Measurements from ENCODE around the gene EEF1AKMT1. TPM values are rescaled to one million over a fixed set of nuclear protein-coding genes. Genes with fewer than 3 reads are reported as not detected.

The EEF1AKMT1 gene
- total and polyA plus RNA-seq, 2 experiments from 2014 or later, result 13.7 to 23.1 TPM

GRCh38 chr13:20778311-20778710, 4.5 kb upstream of the EEF1AKMT1 start:
- 98 to 100% methylated on average over 1 of the region's 1 CpG for WGBS, 2 experiments (ENCODE audit: low coverage in 1 of 2, low lambda C conversion rate in 2 of 2, missing lambda C conversion rate in 2 of 2)
- no peaks in the 10 kb centered on the region for H3K79me2 ChIP-seq (ENCODE audit: insufficient read depth)

GRCh38 chr13:20776751-20777150, 3.0 kb upstream of the EEF1AKMT1 start:
- Histone ChIP-seq H3K4me2 (ENCODE audit: unreplicated experiment) (no peak overlapping the region), H3K9ac (no peak overlapping the region), H3K4me3 (no peak overlapping the region), H3K27me3 (replicated peaks; ENCODE audit: insufficient read depth) (no peaks in the 10 kb centered on the region), H3F3A (ENCODE audit: insufficient read depth) (0 out of 2 replicates have a peak, but pooled peaks cover 9% of the 10 kb centered on the region), H4K20me1 (ENCODE audit: insufficient read depth) (no peaks in the 10 kb centered on the region), H3K9me2 (ENCODE audit: insufficient read depth) (no peaks in the 10 kb centered on the region), H3K36me3 (ENCODE audit: low read depth) (no peaks in the 10 kb centered on the region), H3K4me1 (ENCODE audit: insufficient read depth) (peaks cover 8% of the 10 kb centered on the region; the same call in 1 of the 2 replicates), H2AFZ (no peak overlapping the region), H3K9me3 (ENCODE audit: low read depth) (no peaks in the 10 kb centered on the region), H3K27ac (no peak overlapping the region), H3K79me2 (ENCODE audit: insufficient read depth) (peaks cover 9% of the 10 kb centered on the region)
- WGBS, 2 experiments (ENCODE audit: low coverage in 1 of 2, low lambda C conversion rate in 2 of 2, missing lambda C conversion rate in 2 of 2), result 100% methylated on average over 1 of the region's 1 CpG
- TF ChIP-seq EZH2 (IDR thresholded peaks at IDR 0.05; ENCODE audit: insufficient read depth, poor library complexity, severe bottlenecking) (no peak), EZH2phosphoT487 (IDR thresholded peaks at IDR 0.05; ENCODE audit: insufficient read depth, low read depth) (no peak)
- in situ Hi-C loops (cut with MboI), result no loop called here
- DNase-seq, result no peak

More at GRCh38 chr13:20778311-20778710, 4.5 kb upstream of the EEF1AKMT1 start:
- Histone ChIP-seq H3K4me3 (no peak overlapping the region), H3K9me2 (ENCODE audit: insufficient read depth) (no peaks in the 10 kb centered on the region), H4K20me1 (ENCODE audit: insufficient read depth) (no peaks in the 10 kb centered on the region), H2AFZ (no peak overlapping the region), H3K27me3 (replicated peaks; ENCODE audit: insufficient read depth) (no peaks in the 10 kb centered on the region), H3K4me2 (ENCODE audit: unreplicated experiment) (no peak overlapping the region), H3K27ac (no peak overlapping the region), H3F3A (ENCODE audit: insufficient read depth) (0 out of 2 replicates have a peak, but pooled peaks cover 9% of the 10 kb centered on the region), H3K4me1 (ENCODE audit: insufficient read depth) (no peaks in the 10 kb centered on the region), H3K36me3 (ENCODE audit: low read depth) (peaks cover 10% of the 10 kb centered on the region; the same call in 1 of the 2 replicates), H3K9me3 (ENCODE audit: low read depth) (no peaks in the 10 kb centered on the region), H3K9ac (no peak overlapping the region)
- DNase-seq, result no peak
- TF ChIP-seq EZH2phosphoT487 (IDR thresholded peaks at IDR 0.05; ENCODE audit: insufficient read depth, low read depth), result no peak
- no peak for TF ChIP-seq EZH2 (IDR thresholded peaks at IDR 0.05; ENCODE audit: insufficient read depth, poor library complexity, severe bottlenecking)
- in situ Hi-C loops (cut with MboI), result no loop called here

DNA sequence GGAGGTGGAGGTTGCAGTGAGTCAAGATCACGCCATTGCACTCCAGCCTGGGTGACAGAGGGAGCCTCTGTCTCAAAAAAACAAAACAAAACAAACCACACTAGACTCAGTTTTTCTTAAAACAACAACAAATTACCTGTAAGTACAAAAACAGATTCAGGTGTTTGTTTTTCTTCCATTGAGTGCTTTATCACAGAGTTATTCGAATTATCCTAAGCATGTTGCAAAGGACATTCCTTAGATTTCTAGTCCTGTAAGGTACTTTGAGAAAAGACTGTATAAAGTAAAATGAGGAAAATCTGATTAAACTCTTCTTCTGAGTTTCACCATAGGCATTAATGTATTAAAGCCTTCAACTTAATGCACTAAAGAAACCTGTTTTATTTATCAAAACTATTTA, 2.2 kb upstream of the EEF1AKMT1 start:
- TF ChIP-seq EZH2 (IDR thresholded peaks at IDR 0.05; ENCODE audit: insufficient read depth, poor library complexity, severe bottlenecking) (no peak), EZH2phosphoT487 (IDR thresholded peaks at IDR 0.05; ENCODE audit: insufficient read depth, low read depth) (no peak)
- Histone ChIP-seq H2AFZ (no peak overlapping the region), H4K20me1 (ENCODE audit: insufficient read depth) (no peaks in the 10 kb centered on the region), H3F3A (ENCODE audit: insufficient read depth) (0 out of 2 replicates have a peak, but pooled peaks cover 9% of the 10 kb centered on the region), H3K79me2 (ENCODE audit: insufficient read depth) (peaks cover 13% of the 10 kb centered on the region), H3K9ac (no peak overlapping the region), H3K36me3 (ENCODE audit: low read depth) (no peaks in the 10 kb centered on the region), H3K27me3 (replicated peaks; ENCODE audit: insufficient read depth) (no peaks in the 10 kb centered on the region), H3K9me3 (ENCODE audit: low read depth) (no peaks in the 10 kb centered on the region), H3K27ac (no peak overlapping the region), H3K9me2 (ENCODE audit: insufficient read depth) (no peaks in the 10 kb centered on the region), H3K4me3 (no peak overlapping the region), H3K4me1 (ENCODE audit: insufficient read depth) (peaks cover 8% of the 10 kb centered on the region; the same call in 1 of the 2 replicates), H3K4me2 (ENCODE audit: unreplicated experiment) (no peak overlapping the region)
- no peak for DNase-seq
- WGBS, 2 experiments (ENCODE audit: low coverage in 1 of 2, low lambda C conversion rate in 2 of 2, missing lambda C conversion rate in 2 of 2), result 96 to 98% methylated on average over 2 of the region's 2 CpGs
- in situ Hi-C loops (cut with MboI), result no loop called here

GRCh38 chr13:20774746-20775145, 985 bp upstream of the EEF1AKMT1 start:
- TF ChIP-seq EZH2 (IDR thresholded peaks at IDR 0.05; ENCODE audit: insufficient read depth, poor library complexity, severe bottlenecking) (no peak), EZH2phosphoT487 (IDR thresholded peaks at IDR 0.05; ENCODE audit: insufficient read depth, low read depth) (no peak)
- Histone ChIP-seq H3K4me2 (ENCODE audit: unreplicated experiment) (no peak overlapping the region), H4K20me1 (ENCODE audit: insufficient read depth) (no peaks in the 10 kb centered on the region), H3K27me3 (replicated peaks; ENCODE audit: insufficient read depth) (no peaks in the 10 kb centered on the region), H3K79me2 (ENCODE audit: insufficient read depth) (peaks cover 23% of the 10 kb centered on the region), H3F3A (ENCODE audit: insufficient read depth) (0 out of 2 replicates have a peak, but pooled peaks cover 9% of the 10 kb centered on the region), H3K9me2 (ENCODE audit: insufficient read depth) (no peaks in the 10 kb centered on the region), H3K9ac (no peak overlapping the region), H3K4me3 (no peak overlapping the region), H3K4me1 (ENCODE audit: insufficient read depth) (peaks cover 8% of the 10 kb centered on the region; the same call in 1 of the 2 replicates), H3K9me3 (ENCODE audit: low read depth) (no peaks in the 10 kb centered on the region), H3K36me3 (ENCODE audit: low read depth) (peaks cover 9% of the 10 kb centered on the region), H2AFZ (no peak overlapping the region), H3K27ac (no peak overlapping the region)
- WGBS, 2 experiments (ENCODE audit: low coverage in 1 of 2, low lambda C conversion rate in 2 of 2, missing lambda C conversion rate in 2 of 2), result 31 to 40% methylated on average over 1 of the region's 1 CpG
- in situ Hi-C loops (cut with MboI), result no loop called here
- no peak for DNase-seq
